Heart right ventricle (tissue), 16 donors: ENCODE measurements around the gene C14orf93. TPM values are rescaled to one million over a fixed set of nuclear protein-coding genes. Genes with fewer than 3 reads are reported as not detected.

Source experiments
- ATAC-seq, 8 donors: fragments of 200-7000 bp; cut with Tn5 transposase; one replicate each; pipeline ENCODE4 v1.9.1; 2020; ENCODE audit warnings: mild to moderate bottlenecking in 8 of 8, moderate library complexity in 8 of 8, moderate number of reproducible peaks in 1 of 8
- DNase-seq, 2 donors: peaks; one replicate each; pipeline ENCODE4 v3.0.0-alpha.2; 2020
- H3K27ac ChIP-seq, 10 donors: fragments of 200-600 bp; sonication (generic) in 2 of 10; one replicate each; pipeline versions ENCODE4 v1.5.0 to v1.8.0; 2020 to 2022; ENCODE audit warnings: mild to moderate bottlenecking in 3 of 10
- H3K27me3 ChIP-seq, 7 donors: fragments of 200-600 bp; one replicate each; pipeline ENCODE4 v1.8.0; 2021 to 2022; ENCODE audit warnings: mild to moderate bottlenecking in 2 of 7
- H3K36me3 ChIP-seq, 9 donors: fragments of 200-600 bp; sonication (generic) in 1 of 9; one replicate each; pipeline versions ENCODE4 v1.5.0 to v1.8.0; 2020 to 2022; ENCODE audit warnings: mild to moderate bottlenecking in 2 of 9
- H3K4me1 ChIP-seq, 9 donors: fragments of 200-600 bp; sonication (generic) in 1 of 9; one replicate each; pipeline versions ENCODE4 v1.5.0 to v1.8.0; 2020 to 2022; ENCODE audit warnings: mild to moderate bottlenecking in 4 of 9
- H3K4me3 ChIP-seq, 10 donors: fragments of 200-600 bp; sonication (generic) in 2 of 10; one replicate each; pipeline versions ENCODE4 v1.5.0 to v1.8.0; 2020 to 2022; ENCODE audit warnings: mild to moderate bottlenecking in 7 of 10, moderate library complexity in 2 of 10
- H3K9me3 ChIP-seq, 11 donors: fragments of 200-600 bp in 10 of 11; sonication (generic) in 2 of 11; one replicate each; pipeline versions ENCODE4 v1.5.0 to v1.8.0; 2013 to 2022; ENCODE audit warnings: mild to moderate bottlenecking in 2 of 11, control low read depth in 1 of 11, moderate library complexity in 1 of 11
- CTCF ChIP-seq, 9 donors: fragments of 200-600 bp; sonication (generic) in 2 of 9; IDR thresholded peaks; one replicate each; pipeline versions ENCODE4 v1.5.0 to v1.8.0; 2021 to 2022; ENCODE audit warnings: antibody characterized with exemption in 9 of 9, mild to moderate bottlenecking in 5 of 9, moderate library complexity in 1 of 9
- WGBS, 2 donors: extraction: QIAGEN DNeasy Blood & Tissue Kit; methylation state at CpG; one replicate each; pipeline ENCODE4 v1.1.7; 2013; ENCODE audit warnings: inconsistent platforms in 1 of 2; 5-methylcytosine and 5-hydroxymethylcytosine counted together
- intact Hi-C, 10 donors: fragments of 100-400 bp; cut with DNase I; formaldehyde crosslinking; loops; one replicate each; pipeline versions ENCODE4 v1.11.1 to v1.14.2; 2022
- polyA plus RNA-seq, 2 donors: library from polyadenylated mRNA; stranded (reverse); fragments of 200-250 nt; gene quantifications; one replicate each; pipeline ENCODE4 v1.2.3, GENCODE V29; 2013
- total RNA-seq, 10 donors: library from RNA; stranded (reverse); fragmentation: NEBNext Ultra II Directional in 3 of 10; extraction: Animal tissue kit (Norgen Biotek cat#: 25700) in 3 of 10; gene quantifications; one replicate each; pipeline versions ENCODE4 v1.2.1 to v1.2.4, GENCODE V29; 2021 to 2023
- donor health status: Arrhythmogenic right ventricular cardiomyopathy.
- donor health status: ischemic (EF 13 %, LVEDD 7.1; RV severe dilation, severe dysfunction).
- donor health status: healthy with polysubstance abuse.
- donor health status: DM: no; HTN: yes; CAD: no.
- donor health status: DM: no; HTN: no; CAD: no.
- donor health status: ischemic (EF 25% LVEDD 6.9; RV normal size, moderate dysfunction).
- donor health status: ischemic (EF 25% LVEDD 5.7; RV mildly dilated, moderate dysfunction).
- donor health status: healthy.
- donor health status: DM: yes; HTN: yes; CAD: no.
- donor health status: Ischemic cardiomyopathy.
- donor health status: ischemic (EF 35%, LVEDD 5.7; RV mildly dilated, moderate dysfunction).
- donor health status: nonischemic (EF 11% LVEDD 7.7; RV severe dilation, severe dysfunction).
- donor health status: DM: yes; HTN: yes; CAD: no.
- donor health status: PGD.
- donor health status: ischemic (EF 29% LVEDD 5.4; RV normal size, mild dysfunction).
- donor health status: nonischemic (EF 23%, LVEDD 6.1; RV moderate dilation, normal function).

The C14orf93 gene
- total and polyA plus RNA-seq, 12 donors, result 3.2 to 6.7 (median 4.8) TPM

- ATAC-seq (peak; percentile 15 to 79 (median 56)), DNase-seq (peak; percentile 45 to 57)
- Histone ChIP-seq H3K9me3 (no peaks in the 10 kb centered on the region), H3K27ac (peak overlapping the region in 9 of 10 donors; percentile 46 to 82 (median 64)), H3K36me3 (no peaks in the 10 kb centered on the region), H3K4me3 (no peak overlapping the region), H3K27me3 (no peaks in the 10 kb centered on the region), H3K4me1 (peaks cover 2 to 33% (median 19%) of the 10 kb centered on the region in 9 donors)
- 52 to 61% methylated on average over 6 of the region's 6 CpGs for WGBS, 2 donors
- intact Hi-C loops, result no loop called here
- TF ChIP-seq CTCF (IDR thresholded peaks at IDR 0.05), result no peak
Observed at GRCh38 chr14:23047034-23047634, 37.2 kb upstream of the C14orf93 start.

- peak in 6 of 8 donors; percentile 36 to 61 (median 50) for ATAC-seq
- DNase-seq, result no peak
- intact Hi-C loops, result no loop called here
- peaks cover 2 to 33% (median 19%) of the 10 kb centered on the region in 9 donors for H3K4me1 ChIP-seq
- no peaks in the 10 kb centered on the region for H3K27me3 ChIP-seq
- no peaks in the 10 kb centered on the region for H3K9me3 ChIP-seq
- no peaks in the 10 kb centered on the region for H3K36me3 ChIP-seq
- peak overlapping the region; percentile 18 to 82 (median 62) for H3K27ac ChIP-seq
- H3K4me3 ChIP-seq, result no peak overlapping the region
- no peak for TF ChIP-seq CTCF (IDR thresholded peaks at IDR 0.05)
- 80 to 83% methylated on average over 13 of the region's 13 CpGs for WGBS, 2 donors
Observed at GRCh38 chr14:23045419-23046357, 35.7 kb upstream of the C14orf93 start.

GRCh38 chr14:23044840-23045239 lies 34.9 kb upstream of the C14orf93 start:
- H3K4me3 ChIP-seq, result no peak overlapping the region
- H3K27me3 ChIP-seq, result no peaks in the 10 kb centered on the region
- ATAC-seq (no peak), DNase-seq (no peak)
- TF ChIP-seq CTCF (IDR thresholded peaks at IDR 0.05), result no peak
- H3K36me3 ChIP-seq, result no peaks in the 10 kb centered on the region
- peaks cover 2 to 33% (median 19%) of the 10 kb centered on the region in 9 donors for H3K4me1 ChIP-seq
- intact Hi-C loops, result no loop called here
- peak overlapping the region in 6 of 10 donors; percentile 36 to 82 (median 72) for H3K27ac ChIP-seq
- 82 to 83% methylated on average over 8 of the region's 8 CpGs for WGBS, 2 donors
- H3K9me3 ChIP-seq, result no peaks in the 10 kb centered on the region

- WGBS, 2 donors, result 76 to 79% methylated on average over 3 of the region's 3 CpGs
- Histone ChIP-seq H3K36me3 (no peaks in the 10 kb centered on the region), H3K9me3 (no peaks in the 10 kb centered on the region), H3K4me1 (peaks cover 2 to 33% (median 19%) of the 10 kb centered on the region in 9 donors), H3K4me3 (no peak overlapping the region), H3K27ac (no peak overlapping the region), H3K27me3 (no peaks in the 10 kb centered on the region)
- ATAC-seq, result no peak
- DNase-seq, result no peak
- no peak for TF ChIP-seq CTCF (IDR thresholded peaks at IDR 0.05)
- intact Hi-C loops, result no loop called here
Observed at GRCh38 chr14:23043754-23044153, 33.8 kb upstream of the C14orf93 start.
